AG04450 (cell line): ENCODE results near the gene STAM. TPM values are rescaled to one million over a fixed set of nuclear protein-coding genes. Genes with fewer than 3 reads are reported as not detected.

Experiments
- CTCF ChIA-PET: fragments of 300-600, 350-600 bp; formaldehyde crosslinking; extraction: SDS; loops from one replicate; lab custom pipeline; 2022; ENCODE audit warnings: antibody characterized with exemption, inconsistent platforms; lab: Charles Lee
- POLR2A ChIA-PET: fragments of 350-600 bp; formaldehyde crosslinking; extraction: SDS; loops from one replicate; lab custom pipeline; 2021; ENCODE audit warnings: antibody characterized with exemption, inconsistent platforms; lab: Yijun Ruan, JAX
- DNase-seq: peaks from one replicate; pipeline ENCODE4 v3.0.0-alpha.2; 2011; ENCODE audit warnings: low read depth, low spot score
- H3K27ac ChIP-seq: one replicate; pipeline ENCODE4 v1.5.1; 2012; ENCODE audit warnings: low read depth, low read length, control low read depth
- H3K27me3 ChIP-seq: one replicate; pipeline ENCODE4 v1.6.0; 2012; ENCODE audit warnings: low read length; ENCODE audit not compliant: control insufficient read depth, insufficient read depth
- H3K4me3 ChIP-seq: 2 replicates; pipeline ENCODE4 v1.5.1; 2011; ENCODE audit warnings: mild to moderate bottlenecking, low read depth, low read length, control low read depth
- H3K9me3 ChIP-seq: 2 replicates; pipeline ENCODE4 v1.5.1; 2012; ENCODE audit warnings: low read length; ENCODE audit not compliant: control insufficient read depth, insufficient read depth
- CTCF ChIP-seq: IDR thresholded peaks from 2 replicates; pipeline ENCODE4 v1.5.1; 2011; ENCODE audit warnings: low read depth, low read length, control low read depth, inconsistent platforms
- polyA plus RNA-seq: library from polyadenylated mRNA; depleted of rRNA; stranded (reverse); fragments of >200 nt; gene quantifications from 2 replicates; pipeline ENCODE4 v1.2.3, GENCODE V29; 2011

STAM gene
- polyA plus RNA-seq, 1 experiment: 43.6 TPM

DNA sequence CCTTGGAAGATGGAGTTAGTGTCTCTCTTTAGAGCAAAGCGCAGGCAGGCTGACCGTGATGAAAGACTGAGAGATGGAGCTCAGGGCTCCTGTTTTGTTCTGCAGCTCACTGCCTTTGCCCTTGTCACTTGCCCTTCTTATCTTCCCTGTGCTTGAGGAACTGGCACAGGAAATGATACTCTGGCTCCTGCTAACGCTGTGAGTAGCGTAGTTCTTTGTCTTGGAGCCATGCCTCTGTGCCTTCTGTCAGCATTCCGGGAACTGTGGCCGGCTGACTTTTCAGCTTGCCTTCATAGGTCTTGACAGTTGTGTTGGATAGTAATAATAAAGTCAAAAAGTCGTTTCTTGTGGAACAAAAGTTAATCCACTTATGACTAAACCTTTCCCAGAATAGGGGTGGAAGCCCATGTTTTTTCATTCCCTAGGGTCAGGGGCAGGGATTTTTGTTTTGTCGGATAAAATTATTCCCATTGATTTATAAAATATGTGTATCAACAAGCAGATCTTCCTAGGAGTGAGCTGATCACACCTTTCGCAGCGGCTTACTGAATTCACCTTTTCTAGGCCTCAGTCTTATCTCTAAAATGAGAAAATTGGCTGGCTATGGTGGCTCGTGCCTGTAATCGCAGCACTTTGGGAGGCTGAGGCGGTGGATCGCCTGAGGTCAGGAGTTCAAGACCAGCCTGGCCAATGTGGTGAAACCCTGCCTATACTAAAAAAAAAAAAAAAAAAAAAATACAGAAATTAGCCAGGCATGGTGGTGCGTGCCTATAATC is 91.4 kb downstream of the STAM start:
- no peak for TF ChIP-seq CTCF
- DNase-seq: no peak
- no peak overlapping the region for H3K4me3 ChIP-seq
- CTCF ChIA-PET: interaction anchor here (0.5 to 2.1 kb wide), 3 partner anchors 98 to 481 kb away, joined by 3 to 9 read pairs (median 4); no protein-coding TSS in a partner anchor
- no peaks in the 10 kb centered on the region for H3K9me3 ChIP-seq
- H3K27ac ChIP-seq: no peak overlapping the region
- H3K27me3 ChIP-seq: no peaks in the 10 kb centered on the region
- POLR2A ChIA-PET: no interaction called here

DNA sequence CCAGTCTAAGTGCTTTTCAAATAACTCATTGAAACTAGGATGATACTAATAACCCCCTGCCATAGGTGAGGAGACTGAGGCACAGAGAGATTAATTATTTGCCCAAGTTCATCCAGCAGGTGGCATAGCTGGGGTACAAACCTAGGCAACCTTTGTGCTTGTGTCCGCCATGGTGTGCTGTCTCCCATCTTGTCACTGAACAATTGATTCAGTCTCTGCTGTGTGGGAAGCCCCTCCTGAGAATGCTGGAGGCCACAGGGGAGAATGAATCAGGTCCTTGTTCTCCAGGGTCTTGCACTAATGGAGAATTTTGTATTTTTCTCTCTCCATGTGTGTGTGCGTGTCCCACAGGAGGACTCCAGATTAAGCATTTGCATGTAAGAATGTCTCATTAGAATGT is 92.3 kb downstream of the STAM start:
- ChIA-PET POLR2A (no interaction called here), CTCF (interaction anchor here (0.7 to 2.7 kb wide), 14 partner anchors 8 to 480 kb away, joined by 3 to 16 read pairs (median 5); partner anchors contain the start of genes HACD1 and STAM)
- Histone ChIP-seq H3K27me3 (no peaks in the 10 kb centered on the region), H3K4me3 (no peak overlapping the region), H3K9me3 (no peaks in the 10 kb centered on the region), H3K27ac (no peak overlapping the region)
- DNase-seq: no peak
- no peak for TF ChIP-seq CTCF

DNA sequence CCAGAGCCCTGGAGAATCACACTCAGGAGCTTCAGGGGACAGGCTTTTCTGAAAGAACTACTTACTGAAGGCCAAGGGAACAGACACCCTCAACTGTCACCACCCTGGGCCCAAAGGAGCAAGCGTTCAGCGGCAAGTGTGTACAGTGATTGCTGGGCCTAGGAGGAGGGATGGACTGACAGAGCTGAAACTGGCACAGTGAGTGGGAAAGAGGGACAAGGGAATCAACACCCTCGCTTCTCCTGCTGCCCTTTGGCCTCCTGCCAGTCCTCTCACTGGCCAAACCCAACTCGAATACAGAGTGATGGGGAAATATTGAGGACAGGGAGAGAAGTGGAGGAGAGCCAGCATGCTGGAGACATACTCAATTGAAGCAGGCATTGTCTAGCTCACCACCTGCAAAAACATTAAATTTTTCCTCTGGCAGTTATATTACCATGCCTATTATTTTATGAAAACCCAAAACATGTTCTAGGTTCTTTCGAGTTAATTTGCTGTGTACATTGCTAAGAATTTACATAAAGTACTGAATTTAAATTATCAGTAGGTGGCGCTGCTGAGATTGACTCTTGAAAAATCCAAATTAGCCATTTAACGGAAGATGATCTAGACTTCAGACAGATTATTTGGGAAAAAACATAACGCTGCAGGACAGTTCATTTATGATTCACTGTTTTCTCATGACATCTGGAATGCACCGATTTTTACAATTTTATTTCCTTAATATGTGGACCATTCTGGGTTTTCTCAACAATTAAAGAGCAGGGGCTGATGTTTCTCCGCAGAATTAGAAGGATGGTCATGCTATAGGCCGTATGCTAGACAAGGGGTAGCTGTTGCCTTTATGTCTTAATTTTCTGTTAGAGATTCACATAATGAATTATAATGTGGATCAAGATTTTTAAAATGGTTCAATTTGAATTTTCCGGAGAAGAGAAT is 93.3 kb downstream of the STAM start:
- ChIA-PET POLR2A (no interaction called here), CTCF (interaction anchor here (0.5 to 2.7 kb wide), 33 partner anchors 8 to 575 kb away, joined by 3 to 16 read pairs (median 4); partner anchors contain the start of genes HACD1 and STAM)
- TF ChIP-seq CTCF: peak; percentile 61
- H3K4me3 ChIP-seq: no peak overlapping the region
- H3K9me3 ChIP-seq: no peaks in the 10 kb centered on the region
- no peaks in the 10 kb centered on the region for H3K27me3 ChIP-seq
- peak; percentile 4 for DNase-seq
- no peak overlapping the region for H3K27ac ChIP-seq

DNA sequence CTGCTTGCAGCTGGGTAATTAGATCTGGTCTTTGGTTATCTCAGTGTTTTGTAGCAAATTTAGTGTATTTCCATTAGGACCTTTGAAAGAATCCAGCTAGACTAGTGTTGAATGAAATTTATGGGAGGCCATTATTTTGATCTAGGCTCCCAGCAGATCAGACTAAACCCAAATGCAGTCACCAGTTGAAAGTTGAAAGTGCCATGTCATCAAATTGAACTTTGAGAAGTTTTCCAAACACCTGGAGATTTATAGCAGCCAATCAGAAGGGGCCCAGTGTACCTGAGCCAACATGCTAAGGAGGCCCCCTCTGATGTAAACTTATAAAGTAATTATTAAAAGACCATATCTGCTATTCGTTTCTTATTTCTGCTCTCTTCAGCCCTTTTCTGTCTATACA is 96.7 kb downstream of the STAM start:
- H3K4me3 ChIP-seq: no peak overlapping the region
- CTCF ChIA-PET: no interaction called here
- no peak overlapping the region for H3K27ac ChIP-seq
- DNase-seq: no peak
- H3K27me3 ChIP-seq: no peaks in the 10 kb centered on the region
- no peaks in the 10 kb centered on the region for H3K9me3 ChIP-seq
- POLR2A ChIA-PET: no interaction called here
- no peak for TF ChIP-seq CTCF
